Peyer's patch (tissue), 4 donors: ENCODE measurements around the gene CCT8. TPM values are rescaled to one million over a fixed set of nuclear protein-coding genes. Genes with fewer than 3 reads are reported as not detected.
A peak's percentile ranks its signal among the peaks of the same experiment; 100 is the strongest.
"Not testable (repeated sequence)": the region's sequence is repeated elsewhere in the genome, so short reads cannot be mapped to it uniquely, and the experiment has no call there.

Experiments
- DNase-seq, 3 donors: peaks; one replicate each; pipeline ENCODE4 v3.0.0-alpha.2; 2017 to 2019
- H3K27ac ChIP-seq, 4 donors: fragments of 200-600 bp; sonication (generic); one replicate each; pipeline ENCODE4 v1.5.1; 2016 to 2019
- H3K27me3 ChIP-seq, 2 donors: fragments of 200-600 bp; sonication (generic); one replicate each; pipeline ENCODE4 v1.5.1; 2019
- H3K36me3 ChIP-seq, 3 donors: fragments of 200-600 bp; sonication (generic); one replicate each; pipeline ENCODE4 v1.5.1; 2016 to 2019
- H3K4me1 ChIP-seq, 4 donors: fragments of 200-600 bp; sonication (generic); one replicate each; pipeline ENCODE4 v1.5.1; 2016 to 2019
- H3K4me3 ChIP-seq, 4 donors: fragments of 200-600 bp; sonication (generic); 1 replicate in 3 of 4; 2 replicates in 1 of 4; pipeline ENCODE4 v1.5.1; 2016 to 2019; ENCODE audit warnings: mild to moderate bottlenecking in 1 of 4
- H3K9me3 ChIP-seq, 4 donors: fragments of 200-600 bp; sonication (generic); one replicate each; pipeline ENCODE4 v1.5.1; 2016 to 2019; ENCODE audit warnings: mild to moderate bottlenecking in 1 of 4
- POLR2A ChIP-seq, 2 donors: fragments of 450-650 bp; IDR thresholded peaks; one replicate each; pipeline ENCODE4 v1.5.1; 2017; ENCODE audit warnings: antibody characterized with exemption in 2 of 2, mild to moderate bottlenecking in 2 of 2, moderate library complexity in 2 of 2
- total RNA-seq, 4 donors: library from RNA; depleted of rRNA; stranded (reverse); fragments of >200 nt; gene quantifications; one replicate each; pipeline ENCODE4 v1.1.0, GENCODE V29; 2016
- TF ChIP-seq, protein P1 (sequence below), 6 experiments: fragments of 450-650 bp in 4 of 6; fragments of 200-600 bp in 2 of 6; sonication (generic) in 1 of 6; IDR thresholded peaks; one replicate each; pipeline ENCODE4 v1.5.1; 2017 to 2019; ENCODE audit warnings: antibody characterized with exemption in 6 of 6, mild to moderate bottlenecking in 3 of 6, moderate library complexity in 1 of 6

The CCT8 gene
- total RNA-seq, 4 donors from 2014 or later: 53.7 to 93.3 (median 76.1) TPM

DNA sequence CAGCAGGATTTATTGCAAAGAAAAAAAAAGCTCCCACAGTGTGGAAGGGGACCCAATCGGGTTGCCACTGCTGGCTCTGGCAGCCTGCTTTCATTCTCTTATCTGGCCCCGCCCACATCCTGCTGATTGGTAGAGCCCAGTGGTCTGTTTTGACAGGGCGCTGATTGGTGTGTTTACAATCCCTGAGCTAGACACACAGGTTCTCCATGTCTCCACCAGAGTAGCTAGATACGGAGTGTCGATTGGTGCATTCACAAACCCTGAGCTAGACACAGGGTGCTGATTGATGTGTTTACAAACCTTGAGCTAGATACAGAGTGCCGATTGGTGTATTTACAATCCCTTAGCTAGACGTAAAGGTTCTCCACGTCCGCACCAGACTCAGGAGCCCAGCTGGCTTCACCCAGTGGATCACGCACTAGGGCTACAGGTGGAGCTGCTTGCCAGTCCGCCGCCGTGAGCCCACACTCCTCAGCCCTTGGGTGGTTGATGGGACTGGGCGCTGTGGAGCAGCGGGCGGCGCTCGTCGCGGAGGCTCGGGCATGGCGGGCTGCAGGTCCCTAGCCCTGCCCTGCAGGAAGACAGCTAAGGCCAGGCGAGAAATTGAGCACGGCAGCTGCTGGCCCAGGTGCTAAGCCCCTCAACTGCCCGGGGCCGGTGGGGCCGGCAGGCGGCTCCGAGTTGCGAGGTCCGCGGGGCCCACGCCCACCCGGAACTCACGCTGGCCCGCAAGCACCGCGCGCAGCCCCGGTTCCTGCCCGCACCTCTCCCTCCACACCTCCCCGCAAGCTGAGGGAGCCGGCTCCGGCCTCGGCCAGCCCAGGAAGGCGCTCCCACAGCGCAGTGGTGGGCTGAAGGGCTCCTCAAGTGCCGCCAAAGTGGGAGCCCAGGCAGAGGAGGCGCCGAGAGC, 3.5 kb upstream of the CCT8 start:
- not testable (repeated sequence) for H3K9me3 ChIP-seq, H3K4me1 ChIP-seq, H3K27me3 ChIP-seq, H3K36me3 ChIP-seq
- H3K4me3 ChIP-seq: peak overlapping the region; percentile 52 to 67 (median 56)
- TF ChIP-seq, protein P1, sequence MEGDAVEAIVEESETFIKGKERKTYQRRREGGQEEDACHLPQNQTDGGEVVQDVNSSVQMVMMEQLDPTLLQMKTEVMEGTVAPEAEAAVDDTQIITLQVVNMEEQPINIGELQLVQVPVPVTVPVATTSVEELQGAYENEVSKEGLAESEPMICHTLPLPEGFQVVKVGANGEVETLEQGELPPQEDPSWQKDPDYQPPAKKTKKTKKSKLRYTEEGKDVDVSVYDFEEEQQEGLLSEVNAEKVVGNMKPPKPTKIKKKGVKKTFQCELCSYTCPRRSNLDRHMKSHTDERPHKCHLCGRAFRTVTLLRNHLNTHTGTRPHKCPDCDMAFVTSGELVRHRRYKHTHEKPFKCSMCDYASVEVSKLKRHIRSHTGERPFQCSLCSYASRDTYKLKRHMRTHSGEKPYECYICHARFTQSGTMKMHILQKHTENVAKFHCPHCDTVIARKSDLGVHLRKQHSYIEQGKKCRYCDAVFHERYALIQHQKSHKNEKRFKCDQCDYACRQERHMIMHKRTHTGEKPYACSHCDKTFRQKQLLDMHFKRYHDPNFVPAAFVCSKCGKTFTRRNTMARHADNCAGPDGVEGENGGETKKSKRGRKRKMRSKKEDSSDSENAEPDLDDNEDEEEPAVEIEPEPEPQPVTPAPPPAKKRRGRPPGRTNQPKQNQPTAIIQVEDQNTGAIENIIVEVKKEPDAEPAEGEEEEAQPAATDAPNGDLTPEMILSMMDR (IDR thresholded peaks at IDR 0.05): peak in 1 of 6 experiments; percentile 6
- TF ChIP-seq POLR2A (IDR thresholded peaks at IDR 0.05): peak; percentile 40 to 73
- peak; percentile 69 to 86 (median 83) for DNase-seq
- peak overlapping the region; percentile 86 to 92 (median 89) for H3K27ac ChIP-seq

DNA sequence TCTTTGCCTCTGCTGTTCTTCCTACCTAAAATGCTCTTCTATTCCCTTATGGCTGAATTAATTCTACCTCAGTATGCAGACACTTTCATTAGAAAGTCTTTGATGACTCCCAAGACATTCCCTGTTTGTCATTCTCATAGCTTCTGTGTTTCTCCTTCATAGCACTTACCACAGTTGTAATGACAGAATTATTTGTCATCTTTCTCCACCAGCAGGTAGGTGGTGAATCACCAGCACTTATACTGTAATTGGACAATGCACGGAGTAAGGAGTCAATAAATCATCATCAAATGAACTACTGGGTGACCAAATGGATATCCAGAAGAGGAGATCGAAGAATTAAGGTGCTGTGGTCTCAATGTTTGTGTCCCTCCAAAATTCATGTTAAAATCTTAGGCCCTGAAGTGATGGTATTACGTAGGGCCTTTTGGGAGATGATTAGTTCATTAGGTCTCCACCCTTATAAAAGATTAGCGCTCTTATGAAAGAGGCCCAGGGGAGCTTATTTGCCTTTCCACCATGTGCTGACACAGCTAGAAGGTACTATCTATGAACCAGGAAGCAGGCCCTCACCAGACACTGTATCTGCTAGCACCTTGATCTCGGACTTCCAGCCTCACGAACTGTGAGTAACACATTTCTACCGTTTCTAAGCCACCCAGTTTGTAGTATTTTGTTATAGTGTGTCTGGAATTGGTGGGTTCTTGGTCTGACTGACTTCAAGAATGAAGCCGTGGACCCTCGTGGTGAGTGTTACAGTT, 2.4 kb upstream of the CCT8 start:
- peaks cover 0 to 19% (median 14%) of the 10 kb centered on the region in 4 donors for H3K4me1 ChIP-seq
- peak overlapping the region; percentile 86 to 92 (median 89) for H3K27ac ChIP-seq
- H3K4me3 ChIP-seq: no peak overlapping the region
- DNase-seq: no peak
- TF ChIP-seq POLR2A (IDR thresholded peaks at IDR 0.05): no peak
- TF ChIP-seq, protein P1 (IDR thresholded peaks at IDR 0.05): no peak
- H3K36me3 ChIP-seq: no peaks in the 10 kb centered on the region
- no peaks in the 10 kb centered on the region for H3K27me3 ChIP-seq
- no peaks in the 10 kb centered on the region for H3K9me3 ChIP-seq

- TF ChIP-seq, protein P1 (IDR thresholded peaks at IDR 0.05): no peak
- no peak for TF ChIP-seq POLR2A (IDR thresholded peaks at IDR 0.05)
- no peaks in the 10 kb centered on the region for H3K27me3 ChIP-seq
- H3K27ac ChIP-seq: no peak overlapping the region
- no peaks in the 10 kb centered on the region for H3K9me3 ChIP-seq
- H3K4me3 ChIP-seq: no peak overlapping the region
- DNase-seq: no peak
- H3K4me1 ChIP-seq: peaks cover 0 to 19% (median 15%) of the 10 kb centered on the region in 4 donors
- no peaks in the 10 kb centered on the region for H3K36me3 ChIP-seq
Measured at GRCh38 chr21:29074783-29075182, 1.3 kb upstream of the CCT8 start.

DNA sequence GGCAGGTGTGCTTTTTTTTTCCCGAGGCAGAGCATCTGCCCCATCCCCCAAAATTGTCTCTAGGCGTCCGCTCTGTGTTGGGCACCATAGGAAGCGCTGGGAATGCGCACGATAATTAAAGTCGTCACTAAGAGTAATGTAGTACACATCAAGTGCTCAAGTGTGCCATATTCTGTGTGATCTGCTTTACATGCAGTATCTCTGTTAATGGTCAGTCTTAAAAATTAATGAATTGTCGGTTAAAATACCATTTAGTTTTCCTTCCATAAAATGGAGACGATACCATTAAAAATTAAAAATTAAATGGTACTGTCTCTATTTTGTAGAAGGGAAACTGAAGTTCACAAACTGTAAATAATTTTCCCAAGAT, 544 bp upstream of the CCT8 start:
- Histone ChIP-seq H3K36me3 (peaks cover 0 to 4% (median 0%) of the 10 kb centered on the region in 3 donors), H3K27ac (peak overlapping the region; percentile 78 to 92 (median 90)), H3K9me3 (no peaks in the 10 kb centered on the region), H3K27me3 (no peaks in the 10 kb centered on the region), H3K4me3 (peak overlapping the region; percentile 76 to 95 (median 90)), H3K4me1 (peaks cover 0 to 19% (median 13%) of the 10 kb centered on the region in 4 donors)
- no peak for DNase-seq
- no peak for TF ChIP-seq POLR2A (IDR thresholded peaks at IDR 0.05)
- TF ChIP-seq, protein P1 (IDR thresholded peaks at IDR 0.05): no peak

DNA sequence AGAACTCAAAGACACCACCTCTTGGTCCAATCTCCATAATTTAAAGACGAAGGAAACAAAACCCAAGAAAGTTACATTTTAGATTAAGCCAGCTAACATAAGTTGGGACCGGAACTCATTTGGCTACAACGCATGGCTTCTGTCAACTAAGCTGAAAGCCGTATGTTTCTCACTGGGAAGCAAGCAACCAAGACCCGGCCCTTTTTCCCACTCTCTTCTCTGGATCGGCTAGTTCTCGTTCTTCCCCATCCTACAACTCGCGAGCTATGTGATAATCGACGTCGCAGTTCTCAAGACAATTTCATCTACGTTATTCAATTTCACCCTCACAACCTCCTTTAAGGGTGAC, 601 bp downstream of the CCT8 start:
- Histone ChIP-seq H3K27me3 (no peaks in the 10 kb centered on the region), H3K36me3 (peaks cover 0 to 15% (median 0%) of the 10 kb centered on the region in 3 donors), H3K4me1 (peaks cover 0 to 19% (median 13%) of the 10 kb centered on the region in 4 donors), H3K9me3 (no peaks in the 10 kb centered on the region), H3K4me3 (peak overlapping the region; percentile 76 to 95 (median 90)), H3K27ac (peak overlapping the region; percentile 78 to 92 (median 90))
- no peak for DNase-seq
- no peak for TF ChIP-seq POLR2A (IDR thresholded peaks at IDR 0.05)
- TF ChIP-seq, protein P1 (IDR thresholded peaks at IDR 0.05): no peak
